Panc1 (cell line): ENCODE data around the gene INCA1.

Experiments
- SIN3A ChIP-seq: IDR thresholded peaks from 2 replicates; pipeline ENCODE4 v1.6.1; 2012; ENCODE audit warnings: low read depth, mild to moderate bottlenecking, low read length, moderate library complexity, borderline replicate concordance; ENCODE audit not compliant: insufficient read depth
- TF ChIP-seq, protein P1 (sequence below): fragments of 450-650 bp; IDR thresholded peaks from 2 replicates; pipeline ENCODE4 v1.5.1; 2017; ENCODE audit warnings: mild to moderate bottlenecking

DNA sequence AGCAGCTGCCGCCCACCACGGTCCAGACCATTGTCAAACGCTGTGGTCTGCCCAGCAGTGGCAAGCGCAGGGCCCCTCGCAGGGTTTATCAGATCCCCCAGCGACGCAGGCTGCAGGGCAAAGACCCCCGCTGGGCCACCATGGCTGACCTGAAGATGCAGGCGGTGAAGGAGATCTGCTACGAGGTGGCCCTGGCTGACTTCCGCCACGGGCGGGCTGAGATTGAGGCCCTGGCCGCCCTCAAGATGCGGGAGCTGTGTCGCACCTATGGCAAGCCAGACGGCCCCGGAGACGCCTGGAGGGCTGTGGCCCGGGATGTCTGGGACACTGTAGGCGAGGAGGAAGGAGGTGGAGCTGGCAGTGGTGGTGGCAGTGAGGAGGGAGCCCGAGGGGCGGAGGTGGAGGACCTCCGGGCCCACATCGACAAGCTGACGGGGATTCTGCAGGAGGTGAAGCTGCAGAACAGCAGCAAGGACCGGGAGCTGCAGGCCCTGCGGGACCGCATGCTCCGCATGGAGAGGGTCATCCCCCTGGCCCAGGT is 24.9 kb upstream of the INCA1 start:
- TF ChIP-seq, protein P1, sequence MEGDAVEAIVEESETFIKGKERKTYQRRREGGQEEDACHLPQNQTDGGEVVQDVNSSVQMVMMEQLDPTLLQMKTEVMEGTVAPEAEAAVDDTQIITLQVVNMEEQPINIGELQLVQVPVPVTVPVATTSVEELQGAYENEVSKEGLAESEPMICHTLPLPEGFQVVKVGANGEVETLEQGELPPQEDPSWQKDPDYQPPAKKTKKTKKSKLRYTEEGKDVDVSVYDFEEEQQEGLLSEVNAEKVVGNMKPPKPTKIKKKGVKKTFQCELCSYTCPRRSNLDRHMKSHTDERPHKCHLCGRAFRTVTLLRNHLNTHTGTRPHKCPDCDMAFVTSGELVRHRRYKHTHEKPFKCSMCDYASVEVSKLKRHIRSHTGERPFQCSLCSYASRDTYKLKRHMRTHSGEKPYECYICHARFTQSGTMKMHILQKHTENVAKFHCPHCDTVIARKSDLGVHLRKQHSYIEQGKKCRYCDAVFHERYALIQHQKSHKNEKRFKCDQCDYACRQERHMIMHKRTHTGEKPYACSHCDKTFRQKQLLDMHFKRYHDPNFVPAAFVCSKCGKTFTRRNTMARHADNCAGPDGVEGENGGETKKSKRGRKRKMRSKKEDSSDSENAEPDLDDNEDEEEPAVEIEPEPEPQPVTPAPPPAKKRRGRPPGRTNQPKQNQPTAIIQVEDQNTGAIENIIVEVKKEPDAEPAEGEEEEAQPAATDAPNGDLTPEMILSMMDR: no peak
- TF ChIP-seq SIN3A: no peak
